DOHH2 (cell line): ENCODE measurements around the gene HHLA2.

Experiments
- CTCF ChIP-seq: fragments of 200-600 bp; sonication (generic); IDR thresholded peaks from one replicate; pipeline ENCODE4 v1.5.1; 2014; ENCODE audit warnings: antibody characterized with exemption, mild to moderate bottlenecking, low read depth, low read length; ENCODE audit not compliant: poor library complexity, severe bottlenecking
- EZH2phosphoT487 ChIP-seq: fragments of 200-600 bp; sonication (generic); IDR thresholded peaks from 2 replicates; pipeline ENCODE4 v1.6.1; 2017; ENCODE audit warnings: borderline replicate concordance, mild to moderate bottlenecking, antibody characterized with exemption, low read length, moderate library complexity, mixed read lengths

GRCh38 chr3:108281670-108282069, 14.7 kb upstream of the HHLA2 start:
- TF ChIP-seq CTCF (no peak), EZH2phosphoT487 (no peak)
